Adipocyte (in vitro differentiated cells): ENCODE results near the gene ZNF467.

Experiments used
- DNase-seq: peaks from one replicate; pipeline ENCODE4 v3.0.0-alpha.2; 2015; ENCODE audit warnings: low read depth
- H3K27me3 ChIP-seq: replicated peaks from 2 replicates; pipeline ENCODE4 v1.7.0; 2013; ENCODE audit warnings: mild to moderate bottlenecking, low read length, moderate library complexity; ENCODE audit not compliant: control insufficient read depth, insufficient read depth
- H3K36me3 ChIP-seq: 2 replicates; pipeline ENCODE4 v1.7.0; 2013; ENCODE audit warnings: low read length, mild to moderate bottlenecking, moderate library complexity; ENCODE audit not compliant: control insufficient read depth, insufficient read depth, severe bottlenecking
- H3K4me1 ChIP-seq: 2 replicates; pipeline ENCODE4 v1.7.0; 2013; ENCODE audit warnings: mild to moderate bottlenecking, low read length, moderate library complexity; ENCODE audit not compliant: control insufficient read depth, insufficient read depth
- H3K4me3 ChIP-seq: 2 replicates; pipeline ENCODE4 v1.7.0; 2013; ENCODE audit warnings: mild to moderate bottlenecking, low read length, moderate library complexity
- H3K9ac ChIP-seq: 2 replicates; pipeline ENCODE4 v1.7.0; 2013; ENCODE audit warnings: mild to moderate bottlenecking, low read length, moderate library complexity
- H3K9me3 ChIP-seq: 2 replicates; pipeline ENCODE4 v1.7.0; 2013; ENCODE audit warnings: mild to moderate bottlenecking, low read length, moderate library complexity; ENCODE audit not compliant: control insufficient read depth

Gene ZNF467

DNA sequence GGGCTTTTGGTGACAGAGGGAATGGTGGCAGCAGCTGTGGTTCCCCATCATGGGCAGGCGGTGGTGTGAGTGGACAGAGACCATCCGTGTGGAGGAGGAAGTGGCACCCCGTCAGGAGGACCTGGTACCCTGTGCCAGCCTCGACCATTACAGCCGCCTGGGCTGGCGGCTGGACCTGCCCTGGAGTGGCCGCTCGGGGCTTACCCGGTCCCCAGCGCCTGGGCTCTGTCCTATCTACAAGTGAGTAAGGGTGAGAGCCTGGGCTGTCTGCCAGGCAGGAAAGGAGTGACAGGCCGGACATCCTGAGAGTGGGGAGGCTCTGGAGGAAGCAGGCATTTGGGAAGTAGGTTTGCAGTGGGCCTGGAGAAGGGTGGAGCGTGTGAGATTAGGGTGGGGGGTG, 2.9 kb upstream of the ZNF467 start:
- Histone ChIP-seq H3K27me3 (peaks cover 16% of the 10 kb centered on the region), H3K36me3 (no peaks in the 10 kb centered on the region), H3K4me1 (no peaks in the 10 kb centered on the region), H3K9me3 (no peaks in the 10 kb centered on the region), H3K4me3 (no peak overlapping the region), H3K9ac (no peak overlapping the region)
- no peak for DNase-seq

DNA sequence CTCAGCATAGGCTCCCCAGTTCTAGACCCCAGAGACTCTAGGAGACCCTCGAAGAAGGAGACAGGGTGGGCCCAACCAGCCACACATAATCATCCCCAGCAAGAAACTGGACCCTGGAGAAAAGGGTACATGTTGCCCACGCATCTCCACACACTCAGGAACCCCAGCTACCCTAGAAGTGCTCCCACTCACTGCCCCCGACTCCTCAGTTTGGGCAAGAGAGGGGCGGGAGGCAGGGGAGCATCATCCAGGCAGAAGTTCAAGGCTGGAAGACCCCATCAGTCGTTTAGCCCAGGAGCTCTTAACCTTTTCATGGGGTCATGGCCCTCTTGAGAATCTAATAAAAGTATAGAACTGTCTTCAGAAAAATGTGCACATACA, 1.8 kb upstream of the ZNF467 start:
- Histone ChIP-seq H3K27me3 (peaks cover 25% of the 10 kb centered on the region), H3K36me3 (no peaks in the 10 kb centered on the region), H3K4me3 (no peak overlapping the region), H3K4me1 (no peaks in the 10 kb centered on the region), H3K9ac (no peak overlapping the region), H3K9me3 (no peaks in the 10 kb centered on the region)
- DNase-seq, result no peak

DNA sequence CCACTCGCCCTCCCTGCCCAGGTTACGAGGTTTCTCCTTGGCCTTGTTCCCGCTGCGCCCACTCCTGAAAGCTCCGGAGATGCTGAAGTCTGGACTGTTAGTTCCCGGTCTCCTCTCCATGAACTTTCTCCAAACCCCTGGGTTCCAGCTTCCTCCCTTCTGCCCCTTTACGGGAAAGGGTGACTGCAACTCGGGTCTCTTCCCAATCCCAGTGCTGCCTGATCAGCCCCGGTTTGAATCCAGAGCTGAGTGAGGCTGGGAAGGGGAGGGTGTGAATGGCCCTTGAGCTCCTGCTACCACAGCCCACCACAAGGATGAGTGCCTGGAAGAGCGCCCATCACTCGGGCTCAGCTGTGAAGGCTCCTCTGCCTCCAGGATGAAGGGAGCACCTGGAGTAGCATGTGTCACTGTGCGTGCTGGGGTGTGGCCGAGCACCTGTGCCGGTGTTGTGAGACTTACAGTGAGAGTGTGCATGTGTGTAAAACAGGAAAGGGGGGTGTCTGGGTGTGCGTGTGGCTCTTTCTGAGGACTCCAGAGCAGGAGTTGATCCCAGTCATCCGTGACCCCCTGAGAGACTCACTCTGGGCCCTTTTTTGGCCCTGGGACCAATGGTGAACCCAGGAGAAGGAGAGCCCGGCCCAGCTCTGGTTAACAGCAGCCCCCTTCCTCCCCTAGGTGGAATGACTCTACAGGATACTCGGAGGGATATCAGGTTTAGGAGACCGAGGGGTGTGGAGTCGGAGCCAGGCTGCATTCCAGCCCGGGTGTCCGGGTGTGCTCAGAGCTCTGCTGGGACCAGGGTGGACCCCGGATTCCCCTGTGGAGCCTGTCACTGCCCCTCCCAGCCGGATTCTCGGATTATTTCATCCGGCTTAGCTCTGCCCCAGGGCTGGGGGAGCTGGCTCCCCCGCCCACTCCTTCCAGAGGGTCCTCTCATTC, 1.1 kb upstream of the ZNF467 start:
- no peaks in the 10 kb centered on the region for H3K36me3 ChIP-seq
- DNase-seq, result no peak
- H3K27me3 ChIP-seq, result peaks cover 25% of the 10 kb centered on the region
- H3K4me3 ChIP-seq, result no peak overlapping the region
- H3K9me3 ChIP-seq, result no peaks in the 10 kb centered on the region
- H3K9ac ChIP-seq, result no peak overlapping the region
- no peaks in the 10 kb centered on the region for H3K4me1 ChIP-seq

DNA sequence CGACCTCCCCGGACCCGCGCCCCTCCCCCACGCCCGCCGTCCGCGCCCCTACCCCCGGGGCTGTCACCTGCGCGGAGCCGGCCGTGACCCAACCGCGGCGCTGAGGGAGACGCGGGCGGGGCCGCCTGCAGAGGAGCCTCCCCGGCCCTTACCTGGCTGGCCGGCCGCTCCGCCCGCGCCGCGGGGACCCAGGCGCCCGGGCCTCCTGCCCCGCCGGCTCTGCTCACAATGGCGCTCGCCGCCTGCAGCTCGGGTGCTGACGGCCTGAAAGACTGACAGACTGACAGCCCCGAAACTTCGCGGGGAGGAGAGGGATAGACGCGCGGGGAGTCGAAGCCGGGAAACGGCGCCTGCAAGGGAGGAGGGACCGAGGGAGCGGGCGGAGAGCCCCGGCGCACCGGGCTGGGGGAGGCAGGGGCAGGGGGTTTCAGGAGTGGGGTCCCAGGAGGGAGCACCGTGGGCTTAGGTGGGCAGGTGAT, 393 bp downstream of the ZNF467 start:
- H3K27me3 ChIP-seq, result peaks cover 37% of the 10 kb centered on the region
- DNase-seq, result peak; percentile 40

DNA sequence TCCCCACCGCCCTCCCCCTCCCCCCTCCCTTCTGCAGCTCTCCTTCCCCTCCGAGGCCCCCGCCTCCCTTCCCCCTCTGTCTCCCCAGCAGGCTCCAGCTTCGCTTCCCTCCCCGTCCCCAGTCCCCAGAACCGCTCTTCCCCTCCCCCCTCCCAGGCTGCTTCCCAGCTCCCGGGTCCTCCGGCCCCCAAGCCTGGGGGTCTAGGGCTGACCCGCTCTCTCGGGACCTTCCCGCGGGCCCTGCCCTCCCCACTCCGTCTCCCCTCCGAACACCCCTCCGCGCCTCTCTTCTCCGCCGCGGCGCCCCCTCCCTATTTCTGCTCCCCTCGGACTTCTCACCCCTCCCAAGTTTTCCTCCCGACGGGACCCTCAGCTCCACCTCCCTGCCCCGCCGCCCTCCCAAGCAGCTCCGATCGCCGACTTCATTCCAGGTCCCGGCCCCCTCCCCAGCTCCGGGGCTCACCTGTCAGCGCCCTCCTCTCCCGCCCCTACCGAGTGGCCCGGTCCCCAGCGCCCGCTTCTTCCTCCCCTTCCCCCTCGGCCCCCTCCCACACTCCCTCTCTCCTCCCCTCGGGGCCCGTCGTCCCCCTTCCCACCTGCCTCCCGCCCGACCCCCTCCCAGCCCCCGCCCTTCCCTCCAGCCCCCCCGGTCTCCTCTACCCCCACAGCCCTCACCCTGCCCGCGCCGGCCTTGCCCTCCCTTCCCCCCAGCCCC, 990 bp downstream of the ZNF467 start:
- H3K36me3 ChIP-seq, result no peaks in the 10 kb centered on the region
- H3K27me3 ChIP-seq, result peaks cover 43% of the 10 kb centered on the region
- H3K9ac ChIP-seq, result no peak overlapping the region
- no peaks in the 10 kb centered on the region for H3K9me3 ChIP-seq
- H3K4me3 ChIP-seq, result no peak overlapping the region
- H3K4me1 ChIP-seq, result no peaks in the 10 kb centered on the region
- no peak for DNase-seq

More for the DNA sequence above, 393 bp downstream of the ZNF467 start:
- H3K9ac ChIP-seq, result no peak overlapping the region
- H3K4me1 ChIP-seq, result no peaks in the 10 kb centered on the region
- H3K36me3 ChIP-seq, result no peaks in the 10 kb centered on the region
- no peaks in the 10 kb centered on the region for H3K9me3 ChIP-seq
- H3K4me3 ChIP-seq, result peak overlapping the region; percentile 56

DNA sequence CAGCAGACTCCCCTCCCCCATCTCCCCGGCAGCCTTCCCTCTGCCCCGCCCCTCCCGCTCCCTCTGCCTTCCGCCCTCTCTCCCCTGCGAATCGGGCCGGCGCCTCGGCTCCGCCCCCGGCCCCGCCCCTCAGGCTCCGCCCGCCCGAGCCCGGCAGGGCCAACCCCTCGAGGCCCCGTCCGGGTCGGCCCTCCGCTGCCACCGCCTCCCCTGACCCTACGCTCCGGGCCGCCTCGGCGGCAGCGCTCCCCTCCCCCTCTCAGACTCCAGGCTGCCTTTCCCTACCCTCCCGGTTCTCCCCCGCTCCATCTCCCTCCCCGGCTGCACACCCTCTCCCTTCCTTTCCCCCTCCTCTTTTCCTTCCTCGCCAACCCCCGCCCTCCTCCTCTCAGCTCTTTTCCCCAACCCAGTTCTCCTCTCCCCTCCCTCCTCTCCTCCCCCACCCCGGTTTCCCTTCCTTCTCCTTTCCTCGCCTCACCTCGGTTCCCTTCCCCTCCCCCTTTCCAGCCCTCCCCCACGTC, 1.6 kb downstream of the ZNF467 start:
- Histone ChIP-seq H3K4me3 (peak overlapping the region; percentile 69), H3K27me3 (peaks cover 47% of the 10 kb centered on the region), H3K4me1 (no peaks in the 10 kb centered on the region), H3K9ac (no peak overlapping the region), H3K36me3 (no peaks in the 10 kb centered on the region), H3K9me3 (no peaks in the 10 kb centered on the region)
- DNase-seq, result peak; percentile 95

DNA sequence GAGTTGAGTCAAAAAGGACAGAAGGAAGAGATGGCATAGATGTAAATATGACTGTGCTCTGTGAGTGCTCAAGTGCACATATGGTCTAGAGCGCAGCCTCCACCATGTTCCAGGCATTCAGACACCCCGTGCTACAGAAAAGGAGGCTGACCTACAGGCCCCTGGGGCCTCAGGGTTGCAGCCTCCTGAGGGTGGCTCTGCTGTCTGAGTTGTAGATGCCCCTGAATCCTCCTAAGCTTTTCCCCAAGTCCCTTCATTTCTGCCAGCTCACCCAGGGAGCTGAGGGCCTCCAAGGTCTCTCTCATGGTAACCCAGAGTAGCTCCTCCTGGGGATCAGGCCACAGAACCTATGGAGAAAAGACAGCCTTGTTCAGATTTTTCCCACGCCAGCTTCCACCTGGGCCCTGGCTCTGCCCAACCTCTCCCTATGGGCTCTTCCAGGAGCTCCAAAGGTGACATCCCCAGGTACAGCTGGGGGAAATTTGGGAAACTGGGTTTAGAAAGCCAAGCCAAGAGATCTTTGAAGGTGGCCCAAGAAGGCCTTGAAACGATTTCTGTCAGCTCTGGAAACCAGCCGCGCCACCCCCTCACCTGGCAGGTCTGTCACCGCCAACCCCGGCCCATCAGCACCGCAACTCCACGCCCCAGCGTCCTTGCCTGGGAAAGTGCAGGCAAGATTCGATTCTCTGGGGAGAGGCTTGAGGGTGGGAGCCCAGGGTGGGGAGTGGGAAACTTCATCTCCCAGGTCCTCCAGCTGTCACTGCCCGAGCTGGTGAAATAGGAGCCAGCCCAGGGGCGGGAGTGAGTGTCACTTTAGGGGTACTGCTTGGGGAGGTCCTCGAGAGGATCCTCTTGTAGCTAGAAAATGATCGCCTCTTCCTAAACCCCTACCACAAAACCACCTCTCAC, 2.4 kb downstream of the ZNF467 start:
- Histone ChIP-seq H3K27me3 (peaks cover 53% of the 10 kb centered on the region), H3K4me3 (no peak overlapping the region), H3K36me3 (no peaks in the 10 kb centered on the region), H3K4me1 (no peaks in the 10 kb centered on the region), H3K9ac (no peak overlapping the region), H3K9me3 (no peaks in the 10 kb centered on the region)
- no peak for DNase-seq

DNA sequence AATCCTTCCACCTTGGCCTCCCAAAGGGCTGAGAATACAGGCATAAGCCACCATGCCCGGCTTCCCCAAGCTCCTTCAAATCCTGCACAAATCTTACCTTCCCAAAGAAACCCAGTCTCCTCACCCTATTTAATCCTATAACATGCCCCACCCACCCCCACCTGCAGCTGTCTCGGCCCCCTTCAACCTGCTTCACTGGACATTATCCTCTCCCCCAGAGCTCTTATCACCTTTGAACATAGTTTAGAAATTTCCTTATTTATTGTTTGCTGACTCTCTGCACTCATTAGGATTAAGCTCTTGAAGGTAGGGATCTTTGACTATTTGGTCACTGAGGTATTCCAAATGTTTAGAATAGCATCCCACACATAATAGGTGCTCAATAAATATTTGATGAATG, 3.5 kb downstream of the ZNF467 start:
- no peaks in the 10 kb centered on the region for H3K9me3 ChIP-seq
- no peak for DNase-seq
- no peaks in the 10 kb centered on the region for H3K4me1 ChIP-seq
- peaks cover 57% of the 10 kb centered on the region for H3K27me3 ChIP-seq
- H3K36me3 ChIP-seq, result no peaks in the 10 kb centered on the region
- H3K4me3 ChIP-seq, result no peak overlapping the region
- no peak overlapping the region for H3K9ac ChIP-seq

DNA sequence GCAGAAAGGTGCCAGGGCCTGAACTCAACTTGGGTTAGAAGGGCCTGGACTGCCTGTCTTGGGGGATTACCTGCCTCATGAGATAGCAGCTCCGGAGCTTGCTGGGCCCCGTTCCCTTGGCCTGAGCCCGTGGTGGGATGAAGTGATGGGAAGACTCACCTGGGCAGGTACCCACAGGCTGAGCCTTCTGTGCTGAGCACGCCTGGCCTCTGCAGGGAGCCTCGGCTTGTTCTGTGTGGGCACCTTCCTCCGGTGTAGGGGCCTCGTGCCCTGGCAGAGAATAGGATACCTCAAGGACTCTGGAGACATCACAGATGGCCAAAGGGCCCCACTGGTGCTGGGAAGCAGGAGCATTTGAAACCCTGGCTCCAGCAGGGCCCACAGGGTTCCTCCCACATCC, 4.5 kb downstream of the ZNF467 start:
- Histone ChIP-seq H3K9ac (no peak overlapping the region), H3K27me3 (peaks cover 49% of the 10 kb centered on the region), H3K4me1 (no peaks in the 10 kb centered on the region), H3K4me3 (no peak overlapping the region), H3K9me3 (no peaks in the 10 kb centered on the region), H3K36me3 (no peaks in the 10 kb centered on the region)
- DNase-seq, result no peak

DNA sequence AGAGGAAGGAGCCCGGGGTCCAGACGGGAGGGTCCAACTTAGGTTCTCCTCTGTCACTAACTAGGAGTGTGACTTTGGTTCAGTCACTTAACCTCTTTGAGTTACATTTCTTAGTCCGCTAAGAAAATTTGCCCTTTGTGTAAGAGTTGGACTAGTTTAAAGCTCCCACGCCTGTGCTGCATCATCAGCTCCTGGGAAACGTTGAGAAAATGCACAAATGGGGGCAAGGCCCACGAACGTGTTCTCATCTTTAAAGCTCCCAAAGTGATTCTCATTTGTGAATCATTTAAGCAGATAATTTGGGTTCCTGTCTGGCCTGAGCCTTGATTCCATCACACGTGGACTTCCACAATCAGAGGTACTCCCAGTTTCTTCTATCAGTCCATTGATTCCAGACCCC, 6.3 kb downstream of the ZNF467 start:
- Histone ChIP-seq H3K9ac (no peak overlapping the region), H3K9me3 (no peaks in the 10 kb centered on the region), H3K27me3 (peaks cover 63% of the 10 kb centered on the region), H3K4me3 (no peak overlapping the region), H3K4me1 (no peaks in the 10 kb centered on the region), H3K36me3 (no peaks in the 10 kb centered on the region)
- DNase-seq, result no peak
